ENCODE data around the gene SCT. TPM values are rescaled to one million over a fixed set of nuclear protein-coding genes. Genes with fewer than 3 reads are reported as not detected.

The SCT gene
- total and polyA plus RNA-seq, 4 donors = not detected

GRCh38 chr11:646214-646613, 19.2 kb upstream of the SCT start:
- TF ChIP-seq FOXA2 (IDR thresholded peaks at IDR 0.05) (no peak), RXRA (IDR thresholded peaks at IDR 0.05) (no peak), JUND (IDR thresholded peaks at IDR 0.05) (no peak), REST (IDR thresholded peaks at IDR 0.05) (no peak), GABPA (IDR thresholded peaks at IDR 0.05 in 1 of 2, conservative IDR thresholded peaks at IDR 0.05 in 1 of 2) (no peak), YY1 (IDR thresholded peaks at IDR 0.05) (no peak), NR2F2 (IDR thresholded peaks at IDR 0.05) (no peak), HNF4A (conservative IDR thresholded peaks at IDR 0.05) (no peak), EGR1 (IDR thresholded peaks at IDR 0.05; ENCODE audit: low read depth in 2 of 2) (no peak), TAF1 (conservative IDR thresholded peaks at IDR 0.05) (no peak), FOXA1 (IDR thresholded peaks at IDR 0.05) (no peak), MAX (IDR thresholded peaks at IDR 0.05) (no peak), SP1 (IDR thresholded peaks at IDR 0.05) (no peak), RAD21 (IDR thresholded peaks at IDR 0.05) (no peak), HNF4G (IDR thresholded peaks at IDR 0.05) (no peak), ZBTB33 (IDR thresholded peaks at IDR 0.05) (no peak)
- TF ChIP-seq, protein P1, sequence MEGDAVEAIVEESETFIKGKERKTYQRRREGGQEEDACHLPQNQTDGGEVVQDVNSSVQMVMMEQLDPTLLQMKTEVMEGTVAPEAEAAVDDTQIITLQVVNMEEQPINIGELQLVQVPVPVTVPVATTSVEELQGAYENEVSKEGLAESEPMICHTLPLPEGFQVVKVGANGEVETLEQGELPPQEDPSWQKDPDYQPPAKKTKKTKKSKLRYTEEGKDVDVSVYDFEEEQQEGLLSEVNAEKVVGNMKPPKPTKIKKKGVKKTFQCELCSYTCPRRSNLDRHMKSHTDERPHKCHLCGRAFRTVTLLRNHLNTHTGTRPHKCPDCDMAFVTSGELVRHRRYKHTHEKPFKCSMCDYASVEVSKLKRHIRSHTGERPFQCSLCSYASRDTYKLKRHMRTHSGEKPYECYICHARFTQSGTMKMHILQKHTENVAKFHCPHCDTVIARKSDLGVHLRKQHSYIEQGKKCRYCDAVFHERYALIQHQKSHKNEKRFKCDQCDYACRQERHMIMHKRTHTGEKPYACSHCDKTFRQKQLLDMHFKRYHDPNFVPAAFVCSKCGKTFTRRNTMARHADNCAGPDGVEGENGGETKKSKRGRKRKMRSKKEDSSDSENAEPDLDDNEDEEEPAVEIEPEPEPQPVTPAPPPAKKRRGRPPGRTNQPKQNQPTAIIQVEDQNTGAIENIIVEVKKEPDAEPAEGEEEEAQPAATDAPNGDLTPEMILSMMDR (IDR thresholded peaks at IDR 0.05; ENCODE audit: low read depth, low read length, missing input control) = no peak
- TF ChIP-seq, protein P2, sequence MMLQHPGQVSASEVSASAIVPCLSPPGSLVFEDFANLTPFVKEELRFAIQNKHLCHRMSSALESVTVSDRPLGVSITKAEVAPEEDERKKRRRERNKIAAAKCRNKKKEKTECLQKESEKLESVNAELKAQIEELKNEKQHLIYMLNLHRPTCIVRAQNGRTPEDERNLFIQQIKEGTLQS (IDR thresholded peaks at IDR 0.05) = no peak
- no peak overlapping the region for H3K4me3 ChIP-seq (ENCODE audit: low read depth in 1 of 3, low read length in 3 of 3)
- no peak overlapping the region for H3K27ac ChIP-seq (ENCODE audit: low read depth in 1 of 2, low read length in 2 of 2)
- H3K36me3 ChIP-seq (ENCODE audit: control insufficient read depth in 4 of 4, insufficient read depth in 3 of 4, low read depth in 1 of 4, low read length in 3 of 4) = peaks cover 0 to 8% (median 4%) of the 10 kb centered on the region in 4 donors
- no peaks in the 10 kb centered on the region for H3K9me3 ChIP-seq (ENCODE audit: control insufficient read depth in 4 of 4, low read length in 3 of 4)
- 88% methylated on average over 14 of the region's 14 CpGs for WGBS
- no peak overlapping the region for H3K9ac ChIP-seq (ENCODE audit: low read depth in 1 of 2, low read length in 2 of 2)
- H3K27me3 ChIP-seq (ENCODE audit: control insufficient read depth in 4 of 4, insufficient read depth in 4 of 4, low read length in 3 of 4) = no peaks in the 10 kb centered on the region
- H3K4me1 ChIP-seq (ENCODE audit: control insufficient read depth in 4 of 4, insufficient read depth in 4 of 4, low read length in 3 of 4) = peaks cover 2 to 11% (median 5%) of the 10 kb centered on the region in 4 donors
- no peak for DNase-seq (ENCODE audit: low spot score)
